Stimulated activated CD4-positive, alpha-beta T cell treated with anti-CD3 and anti-CD28 coated beads, Interleukin-15, amount 100 ng/mL, for 48 hours (primary cell): ENCODE data around the gene CD81.
"Not testable (repeated sequence)": the region's sequence is repeated elsewhere in the genome, so short reads cannot be mapped to it uniquely, and the experiment has no call there.

Experiments used
- DNase-seq, 2 donors: peaks; one replicate each; pipeline ENCODE4 v3.0.0-alpha.2; 2020; ENCODE audit warnings: low read depth in 2 of 2

CD81 gene

DNA sequence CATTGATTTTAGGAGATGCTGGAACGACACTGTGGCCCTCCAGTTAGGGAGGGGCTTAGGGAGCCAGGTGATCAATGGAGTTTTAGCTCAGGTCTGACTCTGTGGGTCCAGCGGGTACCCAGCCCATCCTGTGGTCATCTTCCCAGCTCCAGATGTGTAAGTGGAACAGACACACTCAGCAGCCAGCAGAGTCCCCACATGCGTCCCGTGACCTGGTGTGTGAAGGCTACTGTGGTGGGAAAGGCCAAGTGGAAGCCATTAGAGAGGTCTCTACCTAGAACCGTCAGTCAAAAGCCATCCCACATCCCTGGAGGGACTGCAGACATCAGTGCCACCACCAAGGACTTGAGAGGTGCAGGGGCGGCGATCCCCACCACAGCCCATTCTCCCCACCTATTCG is 19.9 kb upstream of the CD81 start:
- no peak for DNase-seq

DNA sequence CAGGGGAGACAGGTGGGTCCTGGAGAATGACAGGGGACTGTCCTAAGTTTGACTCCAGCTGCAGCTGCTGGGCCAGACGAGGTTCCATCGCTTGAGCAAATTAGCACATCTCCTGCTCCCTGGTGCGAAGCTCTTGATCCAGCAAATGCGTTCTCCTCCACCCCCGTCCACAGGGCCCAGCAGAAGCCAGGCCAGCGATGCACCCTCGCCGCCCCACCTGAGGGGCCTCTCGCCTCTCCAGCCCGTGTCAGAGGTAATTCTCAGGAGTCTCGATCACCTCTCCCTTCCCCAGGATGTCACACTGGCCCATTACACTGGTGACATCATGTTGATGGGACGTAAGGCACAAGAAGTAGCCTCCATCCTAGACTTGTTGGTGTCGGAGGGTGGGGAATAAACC is 19.5 kb upstream of the CD81 start:
- not testable (repeated sequence) for DNase-seq

DNA sequence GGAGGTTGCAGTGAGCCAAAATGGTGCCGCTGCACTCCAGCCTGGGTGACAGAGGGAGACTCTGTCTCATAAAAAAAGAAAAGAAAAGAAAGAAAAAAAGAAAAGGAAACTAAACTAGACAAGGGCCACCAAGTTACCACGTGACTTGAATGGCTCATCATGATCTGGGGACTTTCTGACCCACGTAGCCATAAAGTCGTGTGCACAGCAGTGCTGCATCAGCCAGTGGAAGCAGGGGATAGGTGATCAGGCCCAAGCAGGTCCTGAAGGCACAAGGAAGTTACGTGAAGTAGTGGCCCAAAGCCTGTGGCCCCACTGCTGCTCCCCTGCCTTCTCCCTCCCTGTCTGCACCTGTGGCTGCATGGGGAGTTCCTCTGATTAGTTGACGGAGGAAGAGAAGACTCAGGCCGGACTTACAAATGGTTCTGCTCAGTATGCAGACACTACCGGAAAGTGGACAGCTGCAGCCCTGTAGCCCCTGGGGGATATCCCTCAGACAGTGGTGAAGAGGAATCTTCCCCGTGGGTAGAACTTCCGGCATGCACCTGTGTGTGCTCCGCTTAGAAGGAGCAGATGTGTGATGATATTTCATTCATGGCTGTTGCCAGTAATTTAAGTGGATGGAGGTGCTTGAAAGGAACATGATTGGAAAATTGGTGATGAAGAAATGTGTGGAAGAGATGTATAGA is 18.2 kb upstream of the CD81 start:
- DNase-seq: no peak

DNA sequence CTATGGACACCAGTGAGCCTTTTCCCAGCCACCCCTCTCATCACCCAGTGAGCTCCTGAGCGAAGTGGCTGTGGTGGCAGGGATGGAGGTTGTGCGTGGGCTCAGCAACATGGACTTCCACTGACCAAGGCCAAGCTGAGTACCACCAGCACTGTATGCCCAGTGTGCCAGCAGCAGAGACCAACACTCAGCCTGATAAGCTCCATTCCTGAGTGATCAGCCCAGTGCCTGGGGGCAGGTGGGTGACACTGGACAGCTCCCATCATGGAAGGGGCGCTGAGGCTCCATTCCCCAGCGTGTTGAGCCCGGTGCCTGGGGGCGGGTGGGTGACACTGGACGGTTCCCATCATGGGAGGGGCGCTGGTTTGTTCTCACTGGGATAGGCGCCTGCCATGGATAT is 17.6 kb upstream of the CD81 start:
- DNase-seq: no peak

DNA sequence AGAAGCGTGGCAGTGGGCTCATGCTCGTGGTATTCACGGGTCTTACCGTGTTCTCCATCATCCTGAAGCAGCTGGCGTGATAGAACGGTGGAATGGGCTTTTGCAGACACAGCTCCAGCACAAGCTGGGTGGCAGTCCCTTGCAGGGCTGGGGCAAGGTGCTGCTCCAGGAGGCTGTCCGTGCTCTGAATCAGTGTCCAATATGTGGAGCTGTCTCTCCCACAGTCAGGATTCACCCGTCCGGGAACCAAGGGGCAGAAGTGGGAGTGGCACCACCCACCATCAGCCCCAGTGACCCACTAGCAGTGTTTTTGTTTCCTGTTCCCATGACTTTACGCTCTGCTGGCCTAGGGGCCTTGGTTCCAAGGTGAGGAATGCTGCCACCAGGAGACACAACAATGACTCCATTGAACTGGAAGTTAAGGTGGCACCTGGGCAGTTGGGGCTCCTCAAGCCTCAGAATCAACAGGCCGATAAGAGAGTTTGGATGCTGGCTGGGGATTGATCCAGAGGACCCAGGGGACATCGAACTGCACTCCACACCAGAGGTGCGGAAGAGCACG is 16.9 kb upstream of the CD81 start:
- no peak for DNase-seq

DNA sequence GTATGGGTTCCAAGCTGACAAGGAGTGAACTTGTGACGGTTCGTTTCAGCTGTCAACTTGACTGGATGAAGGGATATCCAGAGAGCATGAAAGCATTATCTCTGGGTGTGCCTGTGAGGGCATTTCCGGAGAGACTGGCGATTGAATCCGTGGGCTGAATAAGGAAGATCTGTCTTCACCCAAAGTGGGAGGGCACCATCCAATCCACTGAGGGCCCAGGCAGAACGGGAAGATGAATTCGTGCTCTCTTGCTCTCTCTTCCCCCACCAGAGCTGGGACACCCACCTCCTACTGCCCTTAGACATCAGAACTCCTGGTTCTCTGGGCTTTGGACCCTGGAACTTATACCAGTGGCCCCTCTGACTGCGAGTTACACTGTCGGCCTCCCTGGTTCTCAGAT is 15.5 kb upstream of the CD81 start:
- DNase-seq: no peak

DNA sequence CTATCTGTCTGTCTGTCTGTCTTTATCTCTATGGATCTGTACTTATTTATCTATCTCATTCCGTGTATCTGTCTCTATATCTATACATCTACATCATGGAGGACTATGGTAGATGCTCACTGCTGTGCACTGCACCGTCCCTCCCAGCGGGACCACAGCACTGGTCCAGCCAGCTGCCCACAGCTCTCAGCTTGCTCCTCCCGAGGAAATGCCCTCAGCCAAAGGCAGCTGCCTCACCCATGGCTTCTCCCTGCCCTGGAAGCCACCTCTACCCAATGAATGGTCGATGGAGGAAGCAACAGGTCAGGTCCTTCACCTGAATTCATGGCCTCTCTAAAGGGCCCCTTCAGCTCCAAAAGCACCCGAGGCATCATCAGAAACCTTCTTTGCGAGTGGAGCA is 14.7 kb upstream of the CD81 start:
- no peak for DNase-seq

DNA sequence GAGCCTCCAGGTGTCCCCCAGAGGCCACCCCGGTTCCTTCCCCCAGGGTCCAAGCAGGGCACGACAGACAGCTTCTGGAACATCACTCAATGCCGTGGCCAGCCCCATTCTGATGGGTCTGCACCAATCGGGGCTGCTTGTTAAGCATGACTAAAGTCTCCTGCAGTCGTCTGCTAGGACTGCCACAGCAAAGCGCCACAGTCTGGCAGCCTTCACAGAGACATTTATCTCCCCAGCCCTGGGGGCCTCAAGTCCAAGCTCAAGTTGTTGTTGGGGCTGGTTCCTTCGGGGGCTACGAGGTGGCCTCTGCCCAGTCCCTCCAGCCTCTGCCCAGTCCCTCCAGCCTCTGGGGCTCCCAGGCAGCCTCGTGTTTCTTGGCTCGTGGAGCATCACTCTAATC is 14.0 kb upstream of the CD81 start:
- no peak for DNase-seq

DNA sequence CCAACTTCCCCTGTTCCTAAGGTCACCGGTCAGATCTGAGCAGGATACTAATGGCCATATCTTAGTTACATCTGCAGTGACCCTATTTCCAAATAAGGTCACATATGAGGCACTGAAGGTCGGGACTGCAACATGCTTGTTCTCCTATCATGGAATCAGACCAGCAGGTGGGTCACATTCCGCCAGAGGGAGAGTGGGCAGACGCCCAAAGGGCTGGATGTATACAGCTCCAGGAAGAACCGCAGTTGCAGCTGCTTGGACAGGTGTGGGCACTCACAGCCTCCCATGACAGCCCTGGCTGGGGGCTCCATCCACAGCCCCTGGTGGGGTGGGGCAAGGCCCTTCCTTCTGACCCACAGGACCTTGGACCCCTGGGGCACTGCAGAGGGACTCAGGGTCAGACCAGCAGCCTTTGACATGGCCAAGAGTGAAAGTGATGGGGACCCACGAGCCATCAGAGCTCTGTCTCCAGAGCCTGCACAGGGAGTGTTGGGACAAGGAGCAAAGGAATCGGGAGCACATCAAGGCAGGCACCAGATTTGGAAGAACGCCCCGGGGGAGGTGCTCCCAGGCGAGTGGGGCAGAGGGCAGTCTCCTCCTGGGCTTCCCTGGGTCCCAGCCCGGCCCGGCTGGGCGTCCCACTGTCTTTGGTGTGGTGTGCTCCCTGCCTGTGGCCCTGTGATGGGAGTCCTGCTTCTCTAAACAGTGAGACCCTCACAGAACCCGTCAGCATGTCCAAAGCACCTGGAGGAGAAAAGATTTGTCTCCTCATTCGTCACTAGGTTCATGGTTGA is 13.3 kb upstream of the CD81 start:
- DNase-seq: no peak

DNA sequence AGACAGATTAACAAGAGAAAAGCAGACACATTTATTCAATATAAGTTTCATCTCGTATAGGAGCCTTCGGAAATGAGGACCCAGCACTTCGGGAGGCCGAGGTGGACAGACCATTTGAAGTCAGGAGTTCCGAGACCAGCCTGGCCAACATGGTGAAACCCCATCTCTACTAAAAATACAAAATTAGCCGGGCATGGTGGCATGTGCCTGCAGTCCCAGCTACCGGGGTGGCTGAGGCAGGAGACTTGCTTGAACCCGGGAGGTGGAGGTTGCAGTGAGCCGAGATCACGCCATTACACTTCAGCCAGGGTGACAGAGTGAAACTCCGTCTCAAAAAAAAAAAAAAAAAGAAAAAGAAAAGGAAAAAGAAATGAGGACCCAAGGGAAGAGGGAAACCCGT is 12.7 kb upstream of the CD81 start:
- not testable (repeated sequence) for DNase-seq

DNA sequence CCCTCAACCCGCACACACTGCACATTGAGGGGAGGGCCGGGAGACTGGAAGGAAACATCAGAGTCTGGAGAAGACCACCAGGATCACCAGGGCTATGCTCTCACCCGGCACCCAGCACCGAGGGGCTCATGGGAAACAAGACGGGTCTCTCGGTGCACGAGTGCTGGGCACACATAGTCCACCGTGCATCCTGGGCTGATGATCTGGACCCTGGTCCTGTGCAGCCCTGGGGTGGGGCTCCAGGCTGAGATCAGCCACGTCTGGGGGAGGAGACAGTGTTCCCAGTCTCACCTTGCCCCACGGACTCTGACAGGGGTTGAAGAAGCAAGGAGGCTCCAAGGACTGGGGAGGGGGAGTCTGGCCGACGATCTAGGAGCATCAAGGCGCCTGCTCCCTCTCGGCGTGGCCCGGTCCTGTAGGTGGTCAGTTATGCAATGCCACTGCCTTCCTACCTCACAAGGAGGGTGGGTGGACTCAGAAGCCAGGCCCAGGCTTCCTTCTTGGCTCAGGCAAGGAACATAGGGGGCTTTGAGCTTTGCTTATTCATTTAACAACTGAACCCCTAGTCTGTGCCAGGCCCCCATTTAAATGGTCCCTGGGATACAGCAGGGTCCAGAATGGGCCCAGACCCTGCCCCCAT is 11.4 kb upstream of the CD81 start:
- no peak for DNase-seq

DNA sequence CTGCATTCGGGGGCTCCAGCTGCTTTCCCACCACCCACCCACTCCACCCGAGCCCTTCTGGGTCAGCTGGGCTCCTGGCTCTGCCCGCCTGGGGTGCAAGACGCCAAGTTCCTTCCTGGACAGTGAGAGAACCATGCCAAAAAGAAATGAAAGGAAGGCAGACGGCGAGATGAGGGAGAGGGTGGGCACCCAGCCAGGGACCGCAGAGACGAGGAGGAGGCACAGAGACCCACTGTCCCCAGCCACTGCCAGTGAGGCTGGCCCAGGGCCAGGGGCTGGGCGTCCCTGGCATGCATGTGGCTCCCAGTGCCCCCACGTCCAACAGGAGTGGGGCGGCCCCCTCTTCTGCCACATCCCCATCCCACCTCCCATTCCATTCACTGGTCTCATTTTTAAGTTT is 10.8 kb upstream of the CD81 start:
- no peak for DNase-seq

DNA sequence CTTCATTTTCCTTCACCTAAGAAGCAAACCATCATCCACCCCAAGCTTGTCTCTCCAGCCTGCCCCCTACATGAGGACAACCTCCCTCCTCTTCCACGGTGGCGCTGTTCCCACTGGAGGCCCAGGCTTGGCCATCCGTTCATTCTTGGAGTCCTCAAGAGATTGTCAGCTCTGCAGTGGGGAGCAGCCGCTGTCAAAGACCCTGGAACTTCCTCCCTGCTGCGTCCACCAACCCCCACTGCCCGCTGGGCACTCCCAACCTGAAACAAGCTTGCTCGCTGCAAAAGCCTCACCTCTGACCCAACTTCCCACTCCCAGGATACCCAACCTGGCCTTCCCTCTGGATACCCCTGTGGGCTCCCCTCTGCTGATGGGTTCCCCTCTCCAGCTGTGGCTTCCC is 10.4 kb upstream of the CD81 start:
- no peak for DNase-seq

DNA sequence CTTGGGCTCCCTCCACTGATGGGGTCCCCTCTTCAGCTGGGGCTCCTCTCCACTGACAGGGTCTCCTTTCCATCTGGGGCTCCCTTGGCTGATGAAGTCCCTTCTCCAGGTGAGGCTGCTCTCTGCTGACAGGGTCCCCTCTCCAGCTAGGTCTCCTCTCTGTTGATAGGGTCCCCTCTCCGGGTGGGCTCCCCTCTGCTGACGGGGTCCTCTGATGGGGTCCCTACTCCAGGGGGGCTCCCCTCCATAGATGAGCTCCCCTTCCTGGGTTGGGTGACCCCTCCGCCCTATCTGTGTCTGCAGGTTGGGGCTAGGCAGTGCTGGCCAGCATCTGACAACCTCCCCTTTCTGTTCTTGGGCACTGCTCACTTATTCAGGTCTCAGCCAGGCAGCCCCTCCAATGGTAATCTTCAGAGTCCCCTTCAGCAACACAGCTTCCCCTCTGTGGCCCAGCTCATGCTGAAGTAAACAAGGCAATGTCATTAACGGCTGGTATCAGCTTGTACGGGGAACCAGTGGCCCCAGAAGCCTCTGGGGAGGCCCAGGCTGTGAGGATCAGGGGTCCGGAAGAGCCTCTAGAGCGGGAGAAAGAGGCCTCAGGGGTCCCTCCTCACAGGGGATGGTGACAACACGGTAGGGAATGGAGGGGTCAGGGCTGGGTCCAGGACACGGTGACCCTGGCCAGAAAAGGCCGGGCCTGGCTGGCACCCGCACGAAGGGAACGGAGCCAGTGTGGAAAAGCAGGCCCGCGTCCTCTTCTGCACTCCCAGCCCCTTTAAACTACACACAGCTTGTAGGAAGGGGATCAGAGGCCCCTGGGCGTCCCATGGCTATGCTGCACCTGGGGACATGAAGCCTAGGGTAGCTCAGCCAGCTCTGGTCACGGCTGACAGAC is 9.6 kb upstream of the CD81 start:
- DNase-seq: no peak

DNA sequence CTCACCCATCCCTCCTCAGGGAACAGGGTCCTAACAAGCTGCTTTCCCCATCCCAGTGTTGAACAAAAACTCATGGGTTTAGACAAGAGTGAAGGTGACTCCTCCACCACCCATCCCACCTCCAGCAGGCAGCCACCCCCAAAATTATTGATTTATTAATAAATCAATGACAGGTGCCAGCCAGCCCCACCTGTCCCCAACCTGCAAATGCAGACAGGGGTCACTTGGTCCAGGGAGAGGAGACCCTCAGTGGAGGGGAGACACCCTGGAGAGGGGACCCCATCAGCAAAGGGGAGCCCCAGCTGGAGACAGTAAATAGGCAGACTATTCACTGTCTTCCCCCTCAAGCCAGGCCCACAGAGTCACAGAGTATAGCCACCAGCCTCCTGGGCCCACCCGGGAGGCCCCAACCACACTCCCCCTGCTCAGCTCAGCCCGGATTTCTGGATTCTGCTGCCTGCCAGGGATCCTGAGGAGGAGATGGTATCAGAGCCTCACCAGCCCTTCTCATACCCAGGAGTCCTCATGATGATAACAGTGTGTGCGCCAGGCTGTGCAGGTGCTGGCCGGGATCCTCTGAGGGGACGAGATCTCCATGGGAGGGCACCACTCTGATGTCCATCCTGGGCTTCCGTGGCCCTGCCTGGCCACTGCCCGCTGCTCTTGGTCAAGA is 8.8 kb upstream of the CD81 start:
- DNase-seq: no peak

DNA sequence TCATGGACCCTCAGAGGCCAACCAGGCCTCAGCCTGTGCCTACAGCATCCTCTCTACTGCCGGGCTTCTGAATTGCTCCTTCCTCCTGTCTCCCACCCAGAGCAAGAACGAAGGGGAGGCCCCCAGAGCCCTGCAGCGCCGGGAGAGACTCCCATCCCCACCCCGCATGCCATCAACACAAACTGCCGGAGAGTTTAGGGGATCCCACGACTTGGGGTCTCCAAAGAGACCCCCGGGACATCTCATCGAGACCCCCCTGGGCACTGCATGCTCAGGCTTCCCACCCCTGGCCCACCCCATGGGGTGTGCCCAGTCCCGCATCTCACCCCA is 8.3 kb upstream of the CD81 start:
- DNase-seq: no peak

DNA sequence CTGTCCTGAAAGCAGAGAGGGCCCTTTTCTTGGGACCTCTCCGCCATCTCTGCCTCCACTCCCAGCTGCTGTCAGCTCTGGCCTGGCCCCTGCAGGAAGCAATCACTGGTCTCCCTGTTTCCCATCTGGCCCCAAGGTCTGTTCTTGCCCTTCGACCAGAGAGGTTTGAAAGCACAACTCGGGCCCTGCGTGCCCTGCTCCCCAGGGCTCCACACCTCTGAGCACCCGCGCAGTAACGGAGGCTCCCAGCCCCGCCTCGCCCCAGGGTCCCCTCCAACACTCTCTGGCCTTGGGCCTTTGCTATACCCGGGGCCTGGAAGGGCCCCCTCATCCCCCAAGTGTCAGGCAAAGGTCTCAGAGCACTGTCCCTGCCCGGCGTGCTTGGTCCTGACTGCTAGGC is 7.8 kb upstream of the CD81 start:
- no peak for DNase-seq

DNA sequence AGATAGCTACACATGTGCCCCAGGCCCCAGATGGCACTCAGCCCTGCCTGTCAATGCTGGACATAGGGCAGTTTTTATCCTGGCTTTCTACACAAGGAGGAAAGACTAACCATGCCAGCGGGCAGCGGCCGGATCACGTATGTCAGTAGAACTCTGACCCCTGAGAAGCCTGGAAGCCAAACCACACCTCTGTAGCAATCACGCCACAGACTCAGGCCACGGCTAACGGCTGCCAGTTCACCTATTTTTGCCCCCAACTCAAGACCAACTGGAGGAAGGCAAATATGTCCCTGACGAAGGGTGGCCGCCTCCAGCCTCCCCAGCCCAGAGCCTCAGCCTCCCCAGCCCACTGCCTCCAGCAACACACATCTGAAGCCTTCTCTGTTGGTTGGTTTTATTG is 7.2 kb upstream of the CD81 start:
- DNase-seq: no peak

DNA sequence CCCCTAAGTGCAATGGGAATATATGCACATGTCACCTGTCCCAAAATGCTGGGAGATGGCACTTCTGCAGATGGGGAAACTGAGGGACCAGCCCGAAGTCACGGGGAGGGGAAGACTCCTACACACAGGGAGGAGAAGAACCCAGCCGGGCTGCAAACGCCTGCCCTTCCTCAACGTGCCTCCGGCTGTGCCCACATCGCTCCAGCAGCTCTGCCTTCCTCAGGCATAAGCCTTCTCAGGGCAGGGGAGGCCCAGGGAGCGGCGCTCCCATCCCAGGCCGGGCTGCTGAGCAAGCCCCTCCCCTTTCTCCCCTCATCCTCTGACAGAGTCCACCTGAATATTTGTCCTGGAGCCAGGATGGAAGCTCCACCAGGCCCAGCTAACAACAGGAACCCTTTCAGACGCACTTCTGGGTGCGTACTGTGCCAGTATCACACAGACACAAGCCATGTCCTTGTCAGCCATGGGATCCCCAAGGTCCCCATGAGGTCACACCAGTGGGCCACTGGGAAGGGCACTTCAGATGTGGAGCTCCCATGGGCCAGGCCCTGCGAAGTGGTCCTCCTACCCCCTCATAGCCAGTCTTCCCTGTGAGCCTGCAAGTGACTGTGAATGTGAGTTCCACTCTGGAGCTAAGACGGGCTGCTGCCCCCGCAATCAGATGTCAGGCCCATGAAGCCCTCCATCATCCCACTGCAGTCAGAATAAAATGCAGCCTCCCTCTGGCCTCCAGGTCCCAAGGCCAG is 2.5 kb upstream of the CD81 start:
- no peak for DNase-seq

DNA sequence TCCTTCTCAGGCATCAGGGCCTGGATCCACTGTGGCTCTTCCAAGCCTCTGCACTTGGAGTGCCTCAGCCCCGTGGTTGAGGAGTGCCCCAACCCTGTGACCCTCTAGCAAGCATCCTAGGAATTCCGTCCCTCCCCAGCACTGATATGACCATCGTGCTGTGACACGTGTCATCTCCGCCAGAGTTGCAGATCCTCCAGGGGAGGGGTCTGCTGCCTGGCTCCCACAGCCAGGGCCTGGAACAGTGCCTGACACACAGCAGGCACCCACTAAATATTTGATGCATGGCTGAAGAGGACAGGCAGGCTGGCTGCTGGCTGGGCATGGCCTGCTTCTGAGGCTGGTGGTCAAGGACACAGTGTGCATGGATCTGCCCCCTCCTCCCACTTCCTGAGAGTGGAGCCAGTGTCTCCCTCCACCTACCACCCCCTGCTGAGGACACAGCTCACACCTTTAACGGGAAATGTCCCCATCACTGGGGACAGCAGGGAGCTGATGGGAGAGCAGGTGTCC is 1.7 kb upstream of the CD81 start:
- DNase-seq: no peak
